Measurements from ENCODE around the gene CRY1.
"Not testable (repeated sequence)": the region's sequence is repeated elsewhere in the genome, so short reads cannot be mapped to it uniquely, and the experiment has no call there.

CRY1 gene

DNA sequence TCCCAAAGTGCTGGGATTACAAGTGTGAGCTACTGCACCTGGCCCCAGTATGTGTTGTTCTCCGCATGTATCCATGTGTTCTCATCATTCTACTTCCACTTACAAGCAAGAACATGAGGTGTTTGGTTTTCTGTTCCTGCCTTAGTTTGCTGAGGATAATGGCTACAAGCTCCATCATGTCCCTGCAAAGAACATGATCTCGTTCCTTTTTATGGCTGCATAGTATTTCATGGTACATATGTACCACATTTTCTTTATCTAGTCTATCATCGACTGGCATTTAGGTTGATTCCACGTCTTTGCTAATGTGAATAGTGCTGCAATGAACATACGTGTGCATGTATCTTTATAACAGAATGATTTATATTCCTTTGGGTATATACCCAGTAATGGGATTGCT lies 97.2 kb downstream of the CRY1 start:
- DNase-seq: not testable (repeated sequence)

DNA sequence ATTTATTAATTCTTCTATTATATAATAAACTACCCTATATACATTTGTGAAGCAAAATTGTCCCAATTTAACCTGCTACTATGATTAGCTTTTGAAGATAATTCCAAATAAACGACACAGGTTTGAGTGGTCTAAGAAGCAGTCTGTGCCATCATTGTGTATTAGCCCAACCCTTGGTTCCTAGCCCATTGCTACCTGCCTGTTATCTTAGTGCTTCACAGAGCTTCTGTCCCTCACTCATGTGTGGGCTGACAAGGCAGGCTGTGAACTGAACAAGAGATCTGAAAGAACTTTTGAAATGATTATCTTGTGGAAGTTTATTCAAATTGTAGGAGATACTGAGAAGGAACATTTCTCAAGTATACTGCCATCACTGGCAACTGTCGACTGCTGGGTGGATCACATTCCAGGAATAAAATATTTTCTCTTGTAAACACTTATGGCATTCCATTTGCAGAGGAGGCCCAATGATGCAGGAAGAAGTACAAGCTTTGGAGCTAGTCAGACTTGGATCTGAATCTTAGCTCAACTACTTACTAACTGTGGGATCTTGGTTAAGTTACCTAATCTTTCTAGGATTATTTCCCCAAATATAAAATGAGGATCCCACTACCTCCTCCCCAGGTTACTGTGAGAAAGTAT lies 98.6 kb downstream of the CRY1 start:
- DNase-seq: no peak

DNA sequence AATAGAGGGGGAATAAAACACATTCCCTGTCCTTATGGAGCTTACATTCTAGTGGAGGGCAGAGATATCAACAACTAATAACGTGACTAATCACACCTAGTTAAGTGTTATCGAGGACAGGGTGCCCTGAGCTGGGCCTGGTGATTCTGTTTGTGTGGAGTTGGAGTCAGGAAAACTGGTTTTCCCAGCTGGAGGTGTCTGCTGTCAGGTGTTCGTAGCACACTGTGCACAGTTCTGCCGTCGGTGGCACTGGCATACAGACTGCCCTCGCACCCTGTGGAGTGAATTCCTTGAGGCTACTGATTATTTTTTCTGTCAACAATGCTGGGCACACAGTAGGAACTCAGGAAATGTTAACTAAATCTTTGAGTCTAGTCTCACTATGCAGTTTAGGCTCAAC lies 105.5 kb downstream of the CRY1 start:
- DNase-seq: no peak

DNA sequence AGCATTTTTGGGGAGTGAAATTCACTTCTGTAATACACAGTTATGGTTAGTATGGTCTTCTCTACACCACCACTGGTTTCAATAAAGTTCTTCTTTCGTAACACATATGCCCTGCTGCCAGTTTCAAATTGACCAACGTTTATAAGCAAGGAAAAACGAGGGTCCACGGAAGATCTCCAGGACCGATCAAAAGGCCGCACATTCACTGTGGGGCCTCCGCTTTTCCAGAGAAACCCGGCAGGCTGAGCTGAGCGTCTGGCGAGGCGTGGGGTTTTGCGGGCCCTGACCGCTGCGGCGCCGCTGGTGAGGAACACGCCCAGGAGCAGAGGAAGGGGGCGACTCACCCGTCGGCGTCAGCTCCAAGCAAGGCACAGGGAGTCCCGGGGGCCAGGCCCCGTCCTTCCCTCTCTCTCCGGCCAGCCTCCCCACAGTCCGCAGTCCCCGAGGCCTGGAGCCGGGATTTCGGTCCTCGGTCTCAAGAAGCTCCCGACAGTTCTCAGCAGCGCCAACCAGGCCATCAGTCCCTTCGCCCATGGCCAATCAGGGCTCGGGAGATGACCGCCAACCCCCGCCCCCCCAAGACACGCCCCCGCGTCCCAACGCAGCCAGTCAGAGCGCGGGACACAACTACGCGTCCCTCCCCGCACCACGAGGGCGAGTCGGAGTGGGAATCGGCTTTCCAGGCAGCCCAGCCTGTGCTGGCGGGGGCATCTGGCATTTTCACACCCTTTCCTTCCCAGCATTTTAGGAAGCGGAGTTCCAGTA lies 106.5 kb downstream of the CRY1 start, which contains the start of gene MTERF2:
MTERF2 (minus strand) TSS at position 522 of the 765 bp plus-strand sequence. CDS start 8,432 bp downstream, outside the sequence.
- DNase-seq: peak; percentile 56 to 83 (median 75)

DNA sequence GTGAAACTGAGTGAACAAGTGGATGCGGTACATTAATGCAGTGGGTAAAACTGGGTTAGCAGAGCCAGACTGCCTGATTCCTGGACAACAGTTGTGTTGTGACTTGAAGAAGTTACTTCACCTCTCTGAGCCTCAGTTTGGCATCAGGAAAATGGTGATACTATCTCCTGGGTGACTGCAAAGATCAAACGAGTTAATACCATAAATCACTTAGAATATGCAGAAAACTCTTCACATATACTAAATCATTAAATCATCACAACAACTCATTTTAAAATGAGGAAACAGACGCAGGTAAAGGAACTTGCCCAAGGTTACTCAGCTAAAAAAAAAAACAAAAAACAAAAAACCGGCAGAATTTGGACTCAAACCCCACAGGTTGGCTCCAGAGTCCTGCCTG lies 107.2 kb downstream of the CRY1 start:
- DNase-seq: no peak

DNA sequence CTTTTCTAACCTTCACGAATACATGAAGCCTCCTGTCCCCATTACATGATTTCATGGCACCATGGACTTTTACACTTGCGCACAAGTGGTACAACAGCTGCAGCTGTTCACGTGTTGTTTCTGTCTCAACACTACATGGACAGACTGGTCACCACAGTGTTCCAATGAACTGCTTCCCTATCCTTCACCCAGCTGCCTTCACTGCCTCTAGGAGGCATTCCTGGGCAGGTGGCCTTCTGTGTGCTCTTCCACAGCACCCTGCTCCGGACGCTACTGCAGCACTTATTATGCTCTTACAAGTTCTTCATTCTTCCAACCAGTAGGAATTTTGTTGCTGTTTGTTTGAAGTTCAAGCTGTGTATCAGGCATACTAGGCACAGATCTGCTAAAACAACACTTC lies 107.9 kb downstream of the CRY1 start:
- no peak for DNase-seq

DNA sequence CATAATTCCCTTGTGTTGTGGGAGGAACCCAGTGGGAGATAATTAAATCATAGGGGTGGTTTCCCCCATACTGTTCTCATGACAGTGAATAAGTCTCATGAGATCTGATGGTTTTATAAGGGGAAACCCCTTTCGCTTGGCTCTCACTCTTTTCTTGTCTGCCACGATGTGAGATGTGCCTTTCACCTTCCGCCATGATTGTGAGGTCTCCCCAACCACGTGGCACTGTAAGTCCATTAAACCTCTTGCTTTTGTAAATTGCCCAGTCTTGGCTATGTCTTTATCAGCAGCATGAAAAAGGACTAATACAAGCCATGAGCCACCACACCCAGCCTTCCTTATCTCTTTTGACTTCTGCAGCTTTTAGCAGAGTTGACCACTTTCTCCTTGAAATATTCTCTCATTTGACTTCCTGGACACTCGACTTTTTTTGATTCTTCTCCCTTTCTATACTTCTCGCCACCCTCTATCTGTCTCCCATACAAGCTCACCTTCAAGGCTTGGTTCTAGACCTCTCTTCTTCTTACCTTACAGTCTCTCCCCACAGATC lies 108.7 kb downstream of the CRY1 start:
- no peak for DNase-seq

DNA sequence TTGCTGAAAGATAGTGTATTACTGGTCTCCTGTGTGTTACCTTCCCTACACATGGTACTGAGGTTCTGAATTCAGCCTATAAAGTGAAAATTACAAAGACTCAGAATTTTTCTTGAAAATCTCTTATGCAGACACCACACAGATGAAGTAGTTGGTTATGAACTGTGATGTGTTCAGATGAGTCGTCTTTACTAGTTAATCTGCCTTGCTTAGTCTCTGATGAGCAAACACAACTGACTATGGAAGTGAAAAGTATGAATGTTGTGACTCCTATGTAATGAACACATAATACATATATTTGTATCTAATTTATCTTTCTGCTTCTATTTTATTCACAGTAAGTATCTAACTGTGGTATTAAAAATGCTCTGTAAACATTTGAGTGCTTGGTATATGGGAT lies 111.1 kb downstream of the CRY1 start:
- DNase-seq: no peak

DNA sequence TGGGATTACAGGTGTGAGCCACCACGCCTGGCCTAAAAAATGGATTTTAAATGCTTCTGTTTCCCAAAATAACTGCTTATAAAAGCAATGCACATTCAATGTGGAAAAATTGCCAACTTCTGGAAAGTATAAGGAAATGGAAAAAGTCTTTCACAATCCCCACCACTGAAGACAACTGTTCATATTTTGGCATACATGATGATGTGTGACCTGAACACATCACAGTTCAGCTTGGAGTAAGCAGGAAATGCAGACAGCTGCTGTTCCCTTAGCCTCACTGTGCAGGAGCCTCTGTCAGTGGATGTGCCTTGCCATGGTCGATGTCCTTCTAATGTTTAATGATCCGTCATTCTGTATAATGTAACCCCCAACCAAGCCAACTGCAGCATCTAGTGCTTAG lies 111.6 kb downstream of the CRY1 start:
- no peak for DNase-seq

DNA sequence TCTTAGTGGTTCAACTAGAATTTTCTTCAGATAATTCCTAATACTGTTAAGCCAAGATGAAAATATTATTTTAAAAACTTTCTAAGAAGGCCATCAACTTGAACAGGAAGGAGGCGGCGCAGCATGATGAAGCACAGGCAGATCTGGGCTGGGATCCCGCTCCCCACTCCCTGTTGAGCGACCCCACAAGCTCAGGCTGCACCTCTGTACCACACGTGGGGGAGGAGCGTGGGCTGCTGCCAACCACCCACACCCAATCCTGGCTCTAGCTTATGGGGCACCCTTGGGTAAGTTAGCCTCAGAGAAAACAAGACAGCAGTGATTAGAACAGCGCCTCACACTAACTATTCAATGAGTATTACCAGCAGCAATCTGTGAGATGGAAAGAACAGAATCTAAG lies 112.4 kb downstream of the CRY1 start:
- DNase-seq: no peak

DNA sequence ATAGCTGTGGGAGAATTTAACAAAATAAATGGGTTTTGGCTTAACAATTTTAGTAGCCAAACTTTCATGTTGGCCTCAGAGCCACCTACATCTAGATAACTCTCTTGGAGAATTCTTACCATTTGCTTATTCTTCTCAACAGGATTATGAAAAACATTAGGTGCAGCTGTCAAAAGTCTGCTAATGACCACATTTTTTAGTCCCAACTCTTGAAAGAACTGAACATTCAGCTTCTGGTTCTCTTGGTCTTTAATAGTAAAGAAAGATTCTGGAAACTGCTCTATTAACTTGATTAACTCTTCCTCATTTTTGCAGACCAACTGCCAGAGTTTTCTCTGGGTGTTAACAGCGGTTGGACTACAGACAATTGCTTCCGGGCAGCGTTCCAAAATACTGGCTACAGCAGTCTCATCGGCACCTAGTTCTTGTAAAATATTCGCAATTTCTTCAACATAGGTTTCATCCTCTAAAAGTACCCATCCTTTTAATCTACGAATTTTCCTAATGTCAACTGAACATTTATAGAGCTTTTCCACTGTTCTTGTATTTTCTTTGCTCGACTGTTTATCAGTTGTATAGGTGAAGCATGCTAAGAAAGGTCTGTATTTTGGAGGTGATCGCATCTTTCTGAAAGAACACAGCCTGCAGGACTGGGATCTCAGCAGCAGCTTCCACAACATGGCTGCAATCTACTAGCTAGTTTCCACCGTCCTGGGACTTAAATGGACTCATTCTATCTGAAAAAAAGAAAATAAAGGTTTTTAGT lies 115.1 kb downstream of the CRY1 start:
- DNase-seq: no peak

DNA sequence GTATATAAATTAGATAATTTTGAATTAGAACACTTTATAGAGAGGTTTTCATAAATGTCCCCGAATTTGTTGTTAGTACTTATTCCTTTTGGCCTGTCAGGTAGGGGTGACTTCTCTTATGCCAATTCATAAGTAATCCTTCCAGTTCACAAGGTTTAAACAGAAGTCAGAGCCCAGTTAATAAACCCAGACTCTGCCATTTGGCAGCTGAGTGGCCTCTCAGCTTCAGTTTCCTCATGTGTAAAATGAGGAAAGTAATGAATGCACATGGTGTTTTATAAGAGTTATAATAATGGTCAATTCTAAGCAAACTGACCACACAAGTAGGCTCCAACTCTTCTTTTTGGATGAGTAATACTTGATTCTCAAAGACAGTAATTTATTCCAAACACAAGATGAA lies 116.7 kb downstream of the CRY1 start:
- no peak for DNase-seq

DNA sequence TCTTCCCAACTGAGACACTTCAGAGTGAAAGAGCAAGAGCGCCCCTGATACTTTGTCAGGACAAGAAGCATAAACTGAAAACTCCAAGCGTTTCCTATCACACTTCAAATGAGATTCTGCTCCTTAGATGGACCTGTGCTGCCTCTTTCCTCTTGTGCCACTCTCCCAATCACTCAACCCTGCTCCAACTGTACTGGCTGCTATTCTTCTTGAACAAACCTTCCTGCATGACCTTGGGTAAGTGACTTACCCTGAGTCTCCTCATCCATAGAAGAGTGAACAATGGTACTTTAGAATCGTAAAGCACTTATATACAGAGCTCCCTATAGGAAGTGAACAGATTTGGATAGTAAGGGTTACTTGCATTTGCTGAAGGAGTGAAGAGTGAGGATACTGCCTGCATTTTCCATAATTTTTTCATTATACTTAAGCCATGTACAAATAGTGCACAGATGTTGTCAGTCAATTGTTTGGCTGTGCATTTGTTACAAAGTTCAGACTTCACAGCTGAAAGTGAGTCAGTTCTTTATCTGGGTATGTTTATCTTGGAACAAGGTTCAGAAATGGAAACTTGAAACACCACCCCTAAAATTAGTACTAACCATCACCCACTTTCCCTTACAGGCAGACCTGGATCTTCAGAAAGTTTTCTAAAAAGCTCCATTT lies 117.2 kb downstream of the CRY1 start:
- DNase-seq: no peak

DNA sequence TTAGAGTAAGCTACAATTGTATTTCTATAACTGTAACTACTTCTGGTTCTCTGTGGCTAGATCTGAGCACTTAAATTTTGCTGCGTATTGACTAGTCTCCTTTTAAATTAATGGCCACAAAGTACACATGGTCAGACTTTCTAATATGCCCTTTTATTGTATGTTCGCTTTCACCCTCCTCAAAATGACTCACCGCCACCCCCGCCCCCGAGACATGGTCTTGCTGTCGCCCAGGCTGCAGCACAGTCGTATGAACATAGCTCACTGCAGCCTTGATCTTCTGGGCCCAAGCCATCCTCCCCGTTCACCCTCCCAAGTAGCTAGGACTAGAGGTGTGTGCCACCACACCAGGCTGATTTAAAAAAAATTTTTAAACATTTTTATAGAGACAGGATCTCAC lies 118.3 kb downstream of the CRY1 start:
- no peak for DNase-seq

DNA sequence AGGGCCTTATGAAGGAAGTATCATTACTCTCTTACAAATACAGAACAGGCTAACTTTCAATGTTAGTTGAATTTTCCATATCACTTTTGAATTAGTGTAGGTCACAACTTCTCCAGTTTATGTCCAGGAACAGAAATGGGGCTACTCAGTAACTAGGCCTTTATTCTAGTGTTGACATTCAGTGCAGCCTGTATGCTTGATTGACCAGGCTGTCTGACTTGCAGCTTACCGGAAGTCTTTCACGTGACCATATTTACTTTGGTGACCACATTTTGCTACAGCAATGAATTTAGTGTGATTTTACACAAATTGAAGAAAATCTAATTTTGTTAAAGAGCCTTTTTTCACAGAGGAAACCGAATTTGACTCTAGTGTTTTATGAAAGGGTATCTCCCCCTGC lies 118.8 kb downstream of the CRY1 start:
- no peak for DNase-seq

DNA sequence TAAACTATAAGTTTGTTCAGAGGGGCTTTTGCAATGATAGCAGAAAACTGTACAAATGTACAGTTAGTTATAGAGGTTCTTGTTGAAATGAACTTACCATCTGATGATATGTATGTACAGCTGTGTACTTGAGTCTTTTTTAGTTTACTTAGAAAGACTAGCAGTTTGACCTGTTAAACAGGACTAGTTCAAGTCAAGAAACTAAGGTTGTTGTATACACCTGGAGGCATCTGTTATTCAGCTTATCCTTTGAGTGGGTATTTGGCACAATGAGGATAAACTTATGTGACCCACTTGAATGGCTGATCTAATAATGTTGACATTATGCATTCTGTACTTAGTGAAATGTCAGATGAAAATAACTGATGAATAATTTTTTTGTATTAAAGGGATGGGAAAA lies 119.8 kb downstream of the CRY1 start:
- no peak for DNase-seq

DNA sequence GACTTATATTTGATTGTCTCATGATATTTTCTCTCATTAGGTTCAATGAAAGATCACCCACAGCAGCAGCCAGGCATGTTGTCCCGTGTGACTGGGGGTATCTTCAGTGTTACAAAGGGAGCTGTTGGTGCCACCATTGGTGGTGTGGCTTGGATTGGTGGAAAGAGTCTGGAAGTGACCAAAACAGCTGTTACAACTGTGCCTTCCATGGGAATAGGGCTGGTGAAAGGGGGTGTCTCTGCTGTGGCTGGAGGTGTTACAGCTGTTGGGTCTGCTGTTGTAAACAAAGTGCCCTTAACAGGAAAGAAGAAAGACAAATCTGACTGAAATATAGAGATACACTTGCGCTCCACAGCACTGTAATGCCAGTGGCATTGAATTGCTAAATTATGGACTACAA lies 122.3 kb downstream of the CRY1 start:
- no peak for DNase-seq

DNA sequence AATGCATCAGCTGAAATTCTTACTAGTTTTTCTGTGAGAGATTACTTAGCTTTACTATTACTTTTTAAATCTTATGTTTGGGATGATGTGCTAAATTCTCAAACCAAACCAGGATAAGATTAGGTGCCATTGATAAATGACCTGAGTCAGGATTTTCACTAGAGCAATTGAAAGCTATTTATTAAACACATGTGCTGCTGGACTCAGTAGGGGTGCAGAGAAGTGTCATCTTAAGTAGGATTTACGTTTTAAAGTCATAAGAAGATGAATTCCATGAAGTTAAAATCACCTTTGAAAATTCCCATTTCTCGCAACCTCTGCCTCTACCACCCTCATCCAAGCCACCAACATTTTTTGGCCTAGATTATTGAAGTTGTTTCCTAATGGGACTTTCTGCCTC lies 128.8 kb downstream of the CRY1 start:
- no peak for DNase-seq

DNA sequence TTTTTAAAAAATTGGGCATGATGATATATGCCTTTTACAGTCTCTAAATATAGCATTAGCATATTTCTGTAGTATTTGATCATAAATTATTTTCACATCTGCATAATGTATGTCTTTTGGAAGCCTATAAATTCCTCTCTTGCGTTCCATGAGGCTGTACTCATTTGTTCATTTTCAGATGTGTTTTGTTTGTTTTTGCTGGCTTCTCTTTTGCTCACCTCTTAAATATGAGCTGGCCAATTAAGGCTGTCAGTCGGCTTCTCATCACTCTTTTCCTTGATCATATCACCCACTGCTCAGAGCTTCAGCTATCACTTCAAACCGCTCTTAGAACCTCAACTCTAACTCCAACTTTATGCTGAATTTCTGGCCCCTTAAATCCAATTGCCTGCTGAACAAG lies 131.1 kb downstream of the CRY1 start:
- DNase-seq: no peak

DNA sequence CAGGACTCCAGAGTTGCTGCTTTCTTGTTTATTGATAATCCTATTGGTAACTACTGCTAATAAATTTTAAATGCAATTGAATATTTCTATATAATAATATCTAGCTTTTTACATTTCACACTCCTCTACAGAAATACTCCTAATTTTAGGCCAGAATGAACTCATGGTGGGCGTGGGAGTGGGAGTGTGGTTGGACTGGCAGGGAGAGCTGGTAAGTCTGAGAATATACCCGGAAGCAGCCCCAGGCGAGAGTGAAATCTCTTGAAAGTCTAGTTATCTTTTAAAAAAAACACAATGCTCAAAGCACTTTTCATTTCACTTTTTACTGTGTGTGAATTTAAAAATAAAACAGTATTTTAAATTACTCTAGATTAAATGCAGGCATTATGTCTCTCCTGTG lies 132.9 kb downstream of the CRY1 start:
- no peak for DNase-seq

DNA sequence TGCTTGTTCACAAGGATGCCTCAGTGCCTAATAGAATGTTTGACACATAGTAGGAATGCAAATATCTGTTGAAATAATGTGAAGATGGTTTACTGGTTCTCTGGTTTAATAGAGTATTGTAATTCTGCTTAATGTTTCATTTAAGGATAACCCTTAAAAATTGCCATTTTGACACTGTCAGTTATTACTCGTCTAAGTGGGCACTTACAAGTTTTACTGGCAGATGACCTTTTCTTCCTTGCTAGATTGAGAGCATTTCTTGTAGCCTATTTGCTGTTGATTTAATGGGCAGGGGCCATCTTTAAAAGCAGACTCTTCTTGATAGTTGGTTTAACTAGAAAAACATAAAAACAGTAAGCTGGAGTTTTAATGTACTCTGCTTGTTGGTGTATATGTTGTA lies 135.8 kb downstream of the CRY1 start:
- no peak for DNase-seq

DNA sequence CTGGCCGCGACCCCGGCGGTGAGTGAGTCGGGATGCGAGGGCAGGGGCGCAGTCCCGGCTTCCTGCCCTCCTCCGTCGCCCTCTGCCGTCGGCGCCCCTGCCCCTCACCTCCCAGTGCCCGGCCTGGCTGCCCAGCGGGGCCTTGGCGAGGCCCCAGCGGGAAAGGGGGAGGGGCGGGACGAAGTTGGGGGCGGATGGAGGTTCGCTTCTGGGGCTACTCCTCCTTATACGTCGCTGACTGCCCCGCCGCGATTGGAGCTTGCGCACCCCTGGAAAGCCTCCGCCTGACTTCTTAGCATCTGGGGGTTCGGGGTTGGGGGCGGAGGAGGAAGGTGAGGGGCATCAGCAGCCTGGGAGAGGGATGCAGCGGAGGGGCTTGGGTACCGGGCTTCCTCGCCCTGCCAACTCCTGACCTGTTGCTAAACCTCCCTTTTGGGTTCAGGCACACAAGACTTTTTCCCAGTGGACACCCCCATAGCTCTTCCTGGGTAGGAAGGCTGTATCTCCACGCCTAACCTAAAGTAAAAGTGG lies 137.2 kb downstream of the CRY1 start:
- peak in 2 of 6 experiments; percentile 51 to 63 for DNase-seq
